ENCODE data around the gene BCL2. TPM values are rescaled to one million over a fixed set of nuclear protein-coding genes. Genes with fewer than 3 reads are reported as not detected.
A peak's percentile ranks its signal among the peaks of the same experiment; 100 is the strongest.

BCL2 gene
- total and polyA plus RNA-seq, 3 experiments from 2014 or later = 29.8 to 60.5 (median 58.9) TPM

DNA sequence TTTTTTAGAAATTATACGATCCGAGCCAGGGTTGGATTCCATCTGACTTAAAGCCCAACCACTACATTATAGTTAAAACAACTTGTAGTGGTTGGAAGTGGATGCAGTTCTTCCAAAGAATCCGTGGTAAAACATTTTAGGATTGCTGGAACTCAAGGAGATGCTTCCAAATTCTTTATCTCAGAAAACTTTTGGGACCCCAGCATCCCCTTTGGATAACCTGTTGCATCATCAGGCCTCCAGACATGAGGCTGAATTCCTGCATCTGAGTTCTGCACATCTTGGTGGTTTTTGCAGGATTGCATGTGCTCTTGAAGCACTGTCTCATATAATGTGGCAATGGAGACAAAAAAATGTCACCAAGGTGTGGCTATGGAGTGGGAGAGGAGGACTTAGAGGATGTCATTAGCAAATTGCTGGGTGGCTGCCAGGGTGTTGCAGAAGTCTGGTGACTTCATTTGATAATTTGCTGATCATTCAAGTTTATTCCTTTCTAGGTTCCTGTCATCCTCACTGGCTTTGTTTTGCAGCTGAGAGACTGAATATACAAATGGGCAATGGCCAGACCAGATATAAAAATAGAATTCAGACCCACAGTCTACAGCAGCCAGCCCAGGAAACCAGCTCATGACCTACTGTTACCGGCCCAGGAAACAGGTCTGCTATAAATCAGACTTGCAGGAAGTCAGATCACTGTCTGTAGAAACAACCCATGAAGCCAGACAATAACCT lies 207.7 kb downstream of the BCL2 start:
- CTCF ChIA-PET = interaction anchor here (1.3 to 1.5 kb wide), 2 partner anchors 10 to 12 kb away, joined by 3 read pairs; no protein-coding TSS in a partner anchor
- Mint-ChIP-seq H3K4me3 (peak overlapping the region in 1 of 7 donors; percentile 25), H3K36me3 (peaks cover 0 to 20% (median 1%) of the 10 kb centered on the region in 3 donors), H3K27me3 (peaks cover 0 to 6% of the 10 kb centered on the region in 2 donors), H3K27ac (peak overlapping the region in 1 of 8 donors; percentile 33), H3K4me1 (peaks cover 28 to 35% (median 31%) of the 10 kb centered on the region in 3 donors), H3K9me3 (peaks cover 10 to 19% (median 13%) of the 10 kb centered on the region in 5 donors)
- H3K4me3 ChIP-seq (ENCODE audit: low read length) = no peak overlapping the region
- peaks cover 5% of the 10 kb centered on the region for H3K4me1 ChIP-seq (ENCODE audit: insufficient read depth, low read length)
- H3K27me3 ChIP-seq (ENCODE audit: insufficient read depth, low read length, poor library complexity, severe bottlenecking) = no peaks in the 10 kb centered on the region
- H3K36me3 ChIP-seq (ENCODE audit: insufficient read depth, low read length) = no peaks in the 10 kb centered on the region
- peaks cover 8% of the 10 kb centered on the region for H3K9me3 ChIP-seq (ENCODE audit: low read length)
- H3K27ac ChIP-seq (ENCODE audit: low read depth, low read length) = no peak overlapping the region
- POLR2A ChIA-PET = interaction anchor here (1.0 kb wide), 1 partner anchor 37 kb away, joined by 3 read pairs; no protein-coding TSS in a partner anchor
- DNase-seq = no peak

GRCh38 chr18:63109802-63110201 lies 209.8 kb downstream of the BCL2 start:
- no peaks in the 10 kb centered on the region for H3K27me3 ChIP-seq (ENCODE audit: insufficient read depth, low read length, poor library complexity, severe bottlenecking)
- Mint-ChIP-seq H3K9me3 (peaks cover 11 to 19% (median 13%) of the 10 kb centered on the region in 5 donors), H3K27ac (no peak overlapping the region), H3K4me3 (no peak overlapping the region), H3K27me3 (peaks cover 0 to 6% of the 10 kb centered on the region in 2 donors), H3K36me3 (peaks cover 0 to 20% (median 1%) of the 10 kb centered on the region in 3 donors), H3K4me1 (peaks cover 35 to 42% (median 38%) of the 10 kb centered on the region in 3 donors)
- H3K9me3 ChIP-seq (ENCODE audit: low read length) = peaks cover 8% of the 10 kb centered on the region
- CTCF ChIA-PET = interaction anchor here (0.6 kb wide), 1 partner anchor 405 kb away, joined by 3 read pairs; no protein-coding TSS in a partner anchor
- peaks cover 5% of the 10 kb centered on the region for H3K4me1 ChIP-seq (ENCODE audit: insufficient read depth, low read length)
- H3K27ac ChIP-seq (ENCODE audit: low read depth, low read length) = no peak overlapping the region
- POLR2A ChIA-PET = no interaction called here
- no peak for DNase-seq
- H3K4me3 ChIP-seq (ENCODE audit: low read length) = no peak overlapping the region
- no peaks in the 10 kb centered on the region for H3K36me3 ChIP-seq (ENCODE audit: insufficient read depth, low read length)

DNA sequence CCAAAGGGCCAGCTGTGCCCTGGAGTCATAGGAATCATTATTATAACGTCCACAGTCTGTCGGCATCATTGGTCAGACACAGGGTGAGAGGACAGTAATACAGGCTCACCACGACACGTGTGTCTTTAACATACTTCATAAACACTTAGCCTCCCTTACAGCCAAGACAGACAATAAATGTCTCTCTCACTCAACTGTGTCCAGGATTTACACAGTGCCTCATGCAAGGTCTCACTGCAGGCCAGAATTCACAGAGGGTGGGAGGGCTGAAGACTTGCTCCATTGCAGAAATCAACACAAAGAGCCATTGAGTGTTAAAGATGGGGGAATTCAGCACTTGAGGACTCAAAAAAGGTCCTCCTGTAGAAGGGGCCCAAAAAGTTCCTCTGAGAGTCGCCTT lies 210.5 kb downstream of the BCL2 start:
- Histone ChIP-seq H3K27ac (ENCODE audit: low read depth, low read length) (no peak overlapping the region), H3K36me3 (ENCODE audit: insufficient read depth, low read length) (no peaks in the 10 kb centered on the region), H3K9me3 (ENCODE audit: low read length) (peaks cover 8% of the 10 kb centered on the region), H3K27me3 (ENCODE audit: insufficient read depth, low read length, poor library complexity, severe bottlenecking) (no peaks in the 10 kb centered on the region), H3K4me3 (ENCODE audit: low read length) (no peak overlapping the region), H3K4me1 (ENCODE audit: insufficient read depth, low read length) (peaks cover 5% of the 10 kb centered on the region)
- Mint-ChIP-seq H3K36me3 (peaks cover 0 to 20% (median 1%) of the 10 kb centered on the region in 3 donors), H3K27me3 (peaks cover 0 to 6% of the 10 kb centered on the region in 2 donors), H3K9me3 (peaks cover 11 to 19% (median 13%) of the 10 kb centered on the region in 5 donors), H3K4me3 (no peak overlapping the region), H3K27ac (peak overlapping the region in 1 of 8 donors; percentile 39), H3K4me1 (peaks cover 27 to 35% (median 34%) of the 10 kb centered on the region in 3 donors)
- POLR2A ChIA-PET = no interaction called here
- DNase-seq = no peak
- CTCF ChIA-PET = no interaction called here

GRCh38 chr18:63107931-63108330 lies 211.6 kb downstream of the BCL2 start:
- POLR2A ChIA-PET = no interaction called here
- H3K27me3 ChIP-seq (ENCODE audit: insufficient read depth, low read length, poor library complexity, severe bottlenecking) = no peaks in the 10 kb centered on the region
- H3K4me1 Mint-ChIP-seq = peaks cover 25 to 36% (median 33%) of the 10 kb centered on the region in 3 donors
- H3K27ac Mint-ChIP-seq = peak overlapping the region in 1 of 8 donors; percentile 18
- CTCF ChIA-PET = interaction anchor here (0.9 to 1.5 kb wide), 2 partner anchors 34 to 91 kb away, joined by 3 read pairs; no protein-coding TSS in a partner anchor
- peak overlapping the region in 3 of 7 donors; percentile 83 to 85 (median 83) for H3K4me3 Mint-ChIP-seq
- H3K9me3 Mint-ChIP-seq = peaks cover 11 to 14% (median 13%) of the 10 kb centered on the region in 5 donors
- DNase-seq = no peak
- no peak overlapping the region for H3K27ac ChIP-seq (ENCODE audit: low read depth, low read length)
- H3K4me3 ChIP-seq (ENCODE audit: low read length) = no peak overlapping the region
- peaks cover 7% of the 10 kb centered on the region for H3K9me3 ChIP-seq (ENCODE audit: low read length)
- H3K36me3 Mint-ChIP-seq = peaks cover 0 to 20% (median 1%) of the 10 kb centered on the region in 3 donors
- H3K27me3 Mint-ChIP-seq = peaks cover 0 to 6% of the 10 kb centered on the region in 2 donors
- H3K36me3 ChIP-seq (ENCODE audit: insufficient read depth, low read length) = no peaks in the 10 kb centered on the region
- H3K4me1 ChIP-seq (ENCODE audit: insufficient read depth, low read length) = peaks cover 8% of the 10 kb centered on the region

- CTCF ChIA-PET = interaction anchor here (0.9 to 1.5 kb wide), 3 partner anchors 11 to 91 kb away, joined by 3 read pairs; no protein-coding TSS in a partner anchor
Observed at GRCh38 chr18:63107171-63107845, 212.3 kb downstream of the BCL2 start.

GRCh38 chr18:63106727-63107126 lies 212.8 kb downstream of the BCL2 start:
- Histone ChIP-seq H3K36me3 (ENCODE audit: insufficient read depth, low read length) (no peaks in the 10 kb centered on the region), H3K27ac (ENCODE audit: low read depth, low read length) (no peak overlapping the region), H3K4me1 (ENCODE audit: insufficient read depth, low read length) (peaks cover 13% of the 10 kb centered on the region), H3K4me3 (ENCODE audit: low read length) (no peak overlapping the region), H3K27me3 (ENCODE audit: insufficient read depth, low read length, poor library complexity, severe bottlenecking) (no peaks in the 10 kb centered on the region), H3K9me3 (ENCODE audit: low read length) (no peaks in the 10 kb centered on the region)
- ChIA-PET CTCF (interaction anchor here (1.0 to 1.5 kb wide), 2 partner anchors 11 to 90 kb away, joined by 3 read pairs; no protein-coding TSS in a partner anchor), POLR2A (no interaction called here)
- H3K9me3 Mint-ChIP-seq = peaks cover 0 to 4% (median 3%) of the 10 kb centered on the region in 5 donors
- H3K4me1 Mint-ChIP-seq = peaks cover 20 to 28% (median 28%) of the 10 kb centered on the region in 3 donors
- H3K27me3 Mint-ChIP-seq = peaks cover 0 to 6% of the 10 kb centered on the region in 2 donors
- peaks cover 0 to 9% (median 1%) of the 10 kb centered on the region in 3 donors for H3K36me3 Mint-ChIP-seq
- peak overlapping the region in 6 of 7 donors; percentile 65 to 85 (median 82) for H3K4me3 Mint-ChIP-seq
- DNase-seq = no peak
- H3K27ac Mint-ChIP-seq = peak overlapping the region in 5 of 8 donors; percentile 14 to 85 (median 61)

More at GRCh38 chr18:63107171-63107845, 212.3 kb downstream of the BCL2 start:
- H3K4me3 ChIP-seq (ENCODE audit: low read length) = peak overlapping the region; percentile 4
- Mint-ChIP-seq H3K36me3 (peaks cover 0 to 14% (median 1%) of the 10 kb centered on the region in 3 donors), H3K4me3 (peak overlapping the region in 6 of 7 donors; percentile 42 to 85 (median 80)), H3K27ac (peak overlapping the region in 4 of 8 donors; percentile 1 to 39 (median 30)), H3K4me1 (peaks cover 25 to 31% (median 31%) of the 10 kb centered on the region in 3 donors), H3K27me3 (peaks cover 0 to 6% of the 10 kb centered on the region in 2 donors), H3K9me3 (peaks cover 4 to 8% (median 8%) of the 10 kb centered on the region in 5 donors)
- H3K4me1 ChIP-seq (ENCODE audit: insufficient read depth, low read length) = peaks cover 8% of the 10 kb centered on the region
- no peak for DNase-seq
- H3K9me3 ChIP-seq (ENCODE audit: low read length) = peaks cover under 1% of the 10 kb centered on the region
- H3K27ac ChIP-seq (ENCODE audit: low read depth, low read length) = no peak overlapping the region
- POLR2A ChIA-PET = no interaction called here
- no peaks in the 10 kb centered on the region for H3K27me3 ChIP-seq (ENCODE audit: insufficient read depth, low read length, poor library complexity, severe bottlenecking)
- no peaks in the 10 kb centered on the region for H3K36me3 ChIP-seq (ENCODE audit: insufficient read depth, low read length)

DNA sequence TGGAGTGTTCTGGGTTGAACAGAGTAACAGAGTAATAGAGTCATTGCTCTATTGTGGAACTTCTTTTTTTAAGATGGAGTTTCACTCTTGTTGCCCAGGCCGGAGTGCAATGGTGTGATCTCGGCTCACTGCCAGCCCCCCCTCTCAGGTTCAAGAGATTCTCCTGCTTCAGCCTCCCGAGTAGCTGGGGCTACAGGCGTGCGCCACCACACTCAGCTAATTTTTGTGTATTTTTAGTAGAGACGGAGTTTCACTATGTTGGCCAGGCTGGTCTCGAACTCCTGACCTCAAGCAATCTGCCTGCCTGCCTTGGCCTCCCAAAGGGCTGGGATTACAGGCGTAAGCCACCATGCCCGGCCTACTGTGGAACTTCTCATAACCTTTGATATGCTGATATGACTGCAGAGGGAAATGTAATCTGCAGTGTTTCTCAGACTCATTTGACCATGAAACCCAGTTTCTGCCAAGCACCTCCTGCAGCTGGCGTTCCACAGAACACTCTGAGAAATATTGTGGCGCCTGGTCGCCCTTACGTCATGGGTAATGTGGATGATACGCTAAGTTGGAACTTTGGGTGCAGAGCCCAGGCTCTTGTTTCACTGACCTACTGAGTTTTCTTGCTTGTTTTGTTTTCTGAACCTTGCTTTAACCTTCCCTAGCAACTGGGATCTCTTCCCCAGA lies 213.8 kb downstream of the BCL2 start:
- H3K27ac ChIP-seq (ENCODE audit: low read depth, low read length) = no peak overlapping the region
- H3K4me1 Mint-ChIP-seq = peaks cover 21 to 30% (median 29%) of the 10 kb centered on the region in 3 donors
- H3K27me3 Mint-ChIP-seq = peaks cover 0 to 6% of the 10 kb centered on the region in 2 donors
- H3K4me3 Mint-ChIP-seq = peak overlapping the region in 1 of 7 donors; percentile 83
- CTCF ChIA-PET = no interaction called here
- H3K9me3 Mint-ChIP-seq = peaks cover 0 to 2% (median 0%) of the 10 kb centered on the region in 5 donors
- POLR2A ChIA-PET = no interaction called here
- H3K36me3 ChIP-seq (ENCODE audit: insufficient read depth, low read length) = no peaks in the 10 kb centered on the region
- DNase-seq = no peak
- peaks cover 21% of the 10 kb centered on the region for H3K4me1 ChIP-seq (ENCODE audit: insufficient read depth, low read length)
- H3K9me3 ChIP-seq (ENCODE audit: low read length) = no peaks in the 10 kb centered on the region
- H3K36me3 Mint-ChIP-seq = peaks cover 0 to 3% (median 1%) of the 10 kb centered on the region in 3 donors
- no peaks in the 10 kb centered on the region for H3K27me3 ChIP-seq (ENCODE audit: insufficient read depth, low read length, poor library complexity, severe bottlenecking)
- no peak overlapping the region for H3K4me3 ChIP-seq (ENCODE audit: low read length)
- no peak overlapping the region for H3K27ac Mint-ChIP-seq

All from CD8-positive, alpha-beta memory T cell (primary cell).